Retina (tissue), 1 donor: ENCODE data around the gene SPRED2.
"Not testable (repeated sequence)": the region's sequence is repeated elsewhere in the genome, so short reads cannot be mapped to it uniquely, and the experiment has no call there.

Experiments
- DNase-seq: peaks from one replicate; pipeline ENCODE4 v3.0.0-alpha.2; 2016

SPRED2 gene

GRCh38 chr2:65361623-65362022, 70.8 kb downstream of the SPRED2 start:
- no peak for DNase-seq

GRCh38 chr2:65360441-65360840, 72.0 kb downstream of the SPRED2 start:
- no peak for DNase-seq

- DNase-seq: no peak
Measured at GRCh38 chr2:65358678-65359400, 73.6 kb downstream of the SPRED2 start.

- DNase-seq: no peak
Measured at GRCh38 chr2:65357959-65358294, 74.5 kb downstream of the SPRED2 start.

GRCh38 chr2:65357095-65357958, 75.1 kb downstream of the SPRED2 start:
- DNase-seq: no peak

GRCh38 chr2:65355186-65355831, 77.1 kb downstream of the SPRED2 start:
- DNase-seq: no peak

- no peak for DNase-seq
Measured at GRCh38 chr2:65354773-65355172, 77.6 kb downstream of the SPRED2 start.

GRCh38 chr2:65353927-65354326, 78.5 kb downstream of the SPRED2 start:
- no peak for DNase-seq

- DNase-seq: no peak
Measured at GRCh38 chr2:65353046-65353445, 79.4 kb downstream of the SPRED2 start.

- DNase-seq: no peak
Measured at GRCh38 chr2:65351948-65352595, 80.3 kb downstream of the SPRED2 start.

- DNase-seq: no peak
Measured at GRCh38 chr2:65351234-65351947, 81.0 kb downstream of the SPRED2 start.

- no peak for DNase-seq
Measured at GRCh38 chr2:65350651-65351056, 81.7 kb downstream of the SPRED2 start.

- DNase-seq: no peak
Measured at GRCh38 chr2:65349863-65350262, 82.5 kb downstream of the SPRED2 start.

- no peak for DNase-seq
Measured at GRCh38 chr2:65347913-65348312, 84.5 kb downstream of the SPRED2 start.

- DNase-seq: no peak
Measured at GRCh38 chr2:65345631-65346030, 86.8 kb downstream of the SPRED2 start.

GRCh38 chr2:65344689-65345088, 87.7 kb downstream of the SPRED2 start:
- DNase-seq: no peak

GRCh38 chr2:65344182-65344581, 88.2 kb downstream of the SPRED2 start:
- DNase-seq: no peak

GRCh38 chr2:65343386-65343785, 89.0 kb downstream of the SPRED2 start:
- no peak for DNase-seq

GRCh38 chr2:65340898-65341681, 91.3 kb downstream of the SPRED2 start:
- DNase-seq: no peak

GRCh38 chr2:65339648-65340047, 92.8 kb downstream of the SPRED2 start:
- DNase-seq: no peak

- DNase-seq: not testable (repeated sequence)
Measured at GRCh38 chr2:65338830-65339495, 93.4 kb downstream of the SPRED2 start.
